ENCODE measurements around the gene SNAP47.
A peak's percentile ranks its signal among the peaks of the same experiment; 100 is the strongest.

The SNAP47 gene

GRCh38 chr1:227732586-227733308 lies 2.5 kb upstream of the SNAP47 start:
- DNase-seq (ENCODE audit: low spot score), result no peak

- DNase-seq (ENCODE audit: low spot score), result no peak
Observed at GRCh38 chr1:227733309-227733705, 1.9 kb upstream of the SNAP47 start.

- DNase-seq (ENCODE audit: low spot score), result no peak
Observed at GRCh38 chr1:227733751-227734545, 1.3 kb upstream of the SNAP47 start.

GRCh38 chr1:227734546-227734855 lies 734 bp upstream of the SNAP47 start:
- DNase-seq (ENCODE audit: low spot score), result peak; percentile 10

GRCh38 chr1:227735539-227736285 lies 477 bp downstream of the SNAP47 start:
- no peak for DNase-seq (ENCODE audit: low spot score)

GRCh38 chr1:227736814-227737432 lies 1.7 kb downstream of the SNAP47 start:
- peak; percentile 7 for DNase-seq (ENCODE audit: low spot score)

- no peak for DNase-seq (ENCODE audit: low spot score)
Observed at GRCh38 chr1:227738820-227739219, 3.6 kb downstream of the SNAP47 start.

- DNase-seq (ENCODE audit: low spot score), result no peak
Observed at GRCh38 chr1:227739636-227740035, 4.4 kb downstream of the SNAP47 start.

GRCh38 chr1:227740401-227740960 lies 5.2 kb downstream of the SNAP47 start:
- DNase-seq (ENCODE audit: low spot score), result no peak

- DNase-seq (ENCODE audit: low spot score), result no peak
Observed at GRCh38 chr1:227741166-227741870, 6.1 kb downstream of the SNAP47 start.

- DNase-seq (ENCODE audit: low spot score), result no peak
Observed at GRCh38 chr1:227742738-227743715, 7.8 kb downstream of the SNAP47 start.

GRCh38 chr1:227744668-227745067 lies 9.4 kb downstream of the SNAP47 start:
- no peak for DNase-seq (ENCODE audit: low spot score)

GRCh38 chr1:227745568-227746265 lies 10.5 kb downstream of the SNAP47 start:
- no peak for DNase-seq (ENCODE audit: low spot score)

- DNase-seq (ENCODE audit: low spot score), result no peak
Observed at GRCh38 chr1:227746676-227747075, 11.4 kb downstream of the SNAP47 start.

- DNase-seq (ENCODE audit: low spot score), result no peak
Observed at GRCh38 chr1:227747382-227747781, 12.1 kb downstream of the SNAP47 start.

GRCh38 chr1:227747948-227748495 lies 12.8 kb downstream of the SNAP47 start:
- DNase-seq (ENCODE audit: low spot score), result no peak

GRCh38 chr1:227748496-227749182 lies 13.4 kb downstream of the SNAP47 start:
- no peak for DNase-seq (ENCODE audit: low spot score)

- no peak for DNase-seq (ENCODE audit: low spot score)
Observed at GRCh38 chr1:227749225-227749624, 14.0 kb downstream of the SNAP47 start.

All from hematopoietic multipotent progenitor cell treated with erythropoietin and hydrocortisone succinate and interleukin-3 and kit ligand, for 17 days (in vitro differentiated cells).